ENCODE measurements around the gene PPP2R5B. TPM values are rescaled to one million over a fixed set of nuclear protein-coding genes. Genes with fewer than 3 reads are reported as not detected.
"Not testable (repeated sequence)": the region's sequence is repeated elsewhere in the genome, so short reads cannot be mapped to it uniquely, and the experiment has no call there.

Gene PPP2R5B
- total RNA-seq, 1 donor from 2014 or later, result 32.1 TPM

DNA sequence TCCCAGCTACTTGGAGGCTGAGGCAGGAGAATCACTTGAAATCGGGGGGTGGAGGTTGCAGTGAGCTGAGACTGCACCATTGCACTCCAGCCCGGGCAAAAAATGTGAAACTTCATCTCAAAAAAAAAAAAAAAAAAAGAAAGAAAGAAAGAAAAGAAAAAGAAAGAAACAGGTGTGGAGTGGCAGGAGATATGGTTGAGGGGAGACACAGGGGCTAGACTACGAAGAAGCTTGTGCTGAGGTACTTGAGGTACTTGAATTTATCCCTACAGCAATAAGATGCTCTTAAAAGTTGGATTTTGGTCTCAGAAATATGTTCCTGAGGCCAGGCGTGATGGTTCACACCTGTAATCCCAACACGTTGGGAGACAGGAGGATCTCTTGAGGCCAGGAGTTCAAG lies 49.6 kb downstream of the PPP2R5B start:
- DNase-seq (ENCODE audit: low read depth), result no peak

DNA sequence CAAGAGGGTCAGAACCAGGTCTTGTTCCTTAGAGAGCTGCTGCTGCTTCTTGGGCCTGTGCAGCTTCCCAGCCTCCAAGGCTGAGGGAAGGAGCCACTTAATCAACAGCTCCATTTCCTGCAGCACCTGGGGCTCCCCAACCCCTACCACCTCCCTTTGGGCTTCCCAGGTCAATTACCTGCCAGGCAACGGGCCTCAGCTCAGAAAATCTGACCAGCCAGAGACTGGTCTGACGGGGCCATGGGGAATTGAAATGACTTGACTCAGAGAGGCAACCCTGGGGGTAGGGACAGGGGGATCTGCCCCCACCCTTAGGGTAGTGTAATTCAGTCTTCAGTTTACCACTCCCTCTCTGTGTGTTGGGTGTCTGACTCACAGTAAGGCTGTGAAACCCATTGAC lies 52.2 kb downstream of the PPP2R5B start:
- DNase-seq (ENCODE audit: low read depth), result no peak

DNA sequence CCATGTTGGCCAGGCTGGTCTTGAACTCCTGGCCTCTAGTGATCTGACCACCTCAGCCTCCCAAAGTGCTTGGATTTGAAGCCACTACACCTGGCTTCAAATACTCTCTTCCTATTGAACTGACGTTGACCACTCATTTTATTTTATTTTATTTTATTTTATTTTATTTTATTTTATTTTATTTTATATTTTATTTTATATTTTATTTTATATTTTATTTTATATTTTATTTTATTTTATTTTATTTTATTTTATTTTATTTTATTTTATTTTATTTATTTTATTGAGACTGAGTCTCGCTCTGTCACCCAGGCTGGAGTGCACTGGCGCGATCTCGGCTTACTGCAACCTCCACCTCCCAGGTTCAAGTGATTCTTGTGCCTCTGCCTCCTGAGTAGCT lies 58.9 kb downstream of the PPP2R5B start:
- not testable (repeated sequence) for DNase-seq (ENCODE audit: low read depth)

MicroRNAs encoded within 50 kb of the gene (microRNA counts, 767-probe panel; counts per million panel counts)
- not detected for microRNA hsa-miR-192-5p

Small RNAs within 50 kb of the gene (microRNA-seq; reads per million reads assigned to microRNA genes)
- not detected for gene MIR6749
- gene MIR6750, result 0.65 reads per million

Other genes starting within 250 kb of the PPP2R5B start
- 16.3 and 40.8 TPM in 2 replicates for gene NRXN2, start 201.5 kb upstream of the PPP2R5B start, total RNA-seq
- 0.62 and 2.3 TPM in 2 replicates for gene RASGRP2, start 180.5 kb upstream of the PPP2R5B start, total RNA-seq
- 23.5 and 24.9 TPM in 2 replicates for gene PYGM, start 164.7 kb upstream of the PPP2R5B start, total RNA-seq
- 97.3 and 141 TPM in 2 replicates for gene SF1, start 146.1 kb upstream of the PPP2R5B start, total RNA-seq
- 7.1 and 10.8 TPM in 2 replicates for gene MAP4K2, start 121.5 kb upstream of the PPP2R5B start, total RNA-seq
- 10.5 and 13.7 TPM in 2 replicates for gene MEN1, start 114.1 kb upstream of the PPP2R5B start, total RNA-seq
- 0.62 and 2.0 TPM in 2 replicates for gene CDC42BPG, start 80.0 kb upstream of the PPP2R5B start, total RNA-seq
- 58.0 and 60.4 TPM in 2 replicates for gene EHD1, start 46.1 kb upstream of the PPP2R5B start, total RNA-seq
- gene ATG2A, start 7.5 kb upstream of the PPP2R5B start, total RNA-seq, result 14.1 and 20.4 TPM in 2 replicates
- not detected in 2 replicates for gene GPHA2, start 11.2 kb downstream of the PPP2R5B start, total RNA-seq
- not detected in 2 replicates for gene MAJIN, start 47.4 kb downstream of the PPP2R5B start, total RNA-seq
- 0.21 and 1.2 TPM in 2 replicates for gene BATF2, start 72.3 kb downstream of the PPP2R5B start, total RNA-seq
- gene ARL2, start 89.5 kb downstream of the PPP2R5B start, total RNA-seq, result 134 TPM in 2 replicates
- gene SNX15, start 102.8 kb downstream of the PPP2R5B start, total RNA-seq, result 12.5 and 21.3 TPM in 2 replicates
- gene SAC3D1, start 116.5 kb downstream of the PPP2R5B start, total RNA-seq, result 20.4 and 32.5 TPM in 2 replicates
- not detected in 2 replicates for gene NAALADL1, start 133.9 kb downstream of the PPP2R5B start, total RNA-seq
- gene CDCA5, start 159.4 kb downstream of the PPP2R5B start, total RNA-seq, result 0.75 and 1.8 TPM in 2 replicates
- gene ZFPL1, start 159.5 kb downstream of the PPP2R5B start, total RNA-seq, result 39.8 and 48.1 TPM in 2 replicates
- gene VPS51, start 171.5 kb downstream of the PPP2R5B start, total RNA-seq, result 158 and 214 TPM in 2 replicates
- gene TM7SF2, start 187.2 kb downstream of the PPP2R5B start, total RNA-seq, result 17.3 and 30.3 TPM in 2 replicates
- 13.4 and 18.3 TPM in 2 replicates for gene ZNHIT2, start 193.0 kb downstream of the PPP2R5B start, total RNA-seq
- gene FAU, start 197.4 kb downstream of the PPP2R5B start, total RNA-seq, result 163 and 184 TPM in 2 replicates
- 37.6 and 44.2 TPM in 2 replicates for gene MRPL49, start 197.6 kb downstream of the PPP2R5B start, total RNA-seq
- 25.1 and 29.2 TPM in 2 replicates for gene SYVN1, start 209.8 kb downstream of the PPP2R5B start, total RNA-seq
- not detected in 2 replicates for gene SPDYC, start 245.5 kb downstream of the PPP2R5B start, total RNA-seq

Data from myocyte (in vitro differentiated cells).